B cell (primary cell): ENCODE results near the gene COL4A6. TPM values are rescaled to one million over a fixed set of nuclear protein-coding genes. Genes with fewer than 3 reads are reported as not detected.

ENCODE experiments used
- ATAC-seq: fragments of 200-7000 bp; cut with Tn5 transposase; one replicate; pipeline ENCODE4 v1.10.0; 2021; ENCODE audit warnings: low read depth, mild to moderate bottlenecking, moderate number of reproducible peaks, moderate library complexity
- CTCF ChIA-PET: fragments of 350-600 bp; sonication (Branson Sonifier 250); formaldehyde crosslinking; loops from one replicate; lab custom pipeline; 2021; ENCODE audit warnings: antibody characterized with exemption, inconsistent platforms; lab: Charles Lee
- POLR2A ChIA-PET: fragments of 350-600 bp; sonication (Branson Sonifier 250); formaldehyde crosslinking; loops from one replicate; lab custom pipeline; 2021; ENCODE audit warnings: antibody characterized with exemption; lab: Charles Lee
- DNase-seq: peaks from one replicate; pipeline ENCODE4 v3.0.0; 2013
- H2AFZ ChIP-seq: 2 replicates; pipeline ENCODE4 v1.6.1; 2012; ENCODE audit warnings: mild to moderate bottlenecking, low read depth, low read length; ENCODE audit not compliant: insufficient read depth, poor library complexity, severe bottlenecking
- H3K27ac ChIP-seq, 2 donors: 1 replicate in 1 of 2; 2 replicates in 1 of 2; pipeline ENCODE4 v1.5.1; 2012 to 2013; ENCODE audit warnings: low read length in 2 of 2, mild to moderate bottlenecking in 2 of 2, moderate library complexity in 1 of 2
- H3K27me3 ChIP-seq, 4 experiments: fragments of 200-600 bp in 1 of 4; sonication (generic) in 1 of 4; replicated peaks in 1 of 4; 1 replicate in 2 of 4; 2 replicates in 2 of 4; pipeline versions ENCODE4 v1.6.1 to v1.7.0; 2013 to 2016; ENCODE audit warnings: low read length in 3 of 4, mild to moderate bottlenecking in 2 of 4, mixed read lengths in 1 of 4, moderate library complexity in 1 of 4; ENCODE audit not compliant: insufficient read depth in 4 of 4, control insufficient read depth in 3 of 4; ENCODE audit errors: control extremely low read depth in 1 of 4
- H3K36me3 ChIP-seq, 2 experiments: replicated peaks in 1 of 2; 1 replicate in 1 of 2; 2 replicates in 1 of 2; pipeline versions ENCODE4 v1.6.1 to v1.7.1; 2013; ENCODE audit warnings: low read length in 1 of 2; ENCODE audit not compliant: insufficient read depth in 2 of 2, control insufficient read depth in 1 of 2; ENCODE audit errors: control extremely low read depth in 1 of 2, extremely low read depth in 1 of 2
- H3K4me1 ChIP-seq, 2 donors: fragments of 200-600 bp in 1 of 2; sonication (generic) in 1 of 2; 1 replicate in 1 of 2; 2 replicates in 1 of 2; pipeline versions ENCODE4 v1.5.1 to v1.6.1; 2013 to 2017; ENCODE audit warnings: low read length in 2 of 2; ENCODE audit not compliant: control insufficient read depth in 2 of 2, insufficient read depth in 2 of 2
- H3K4me2 ChIP-seq: replicated peaks from 2 replicates; pipeline ENCODE3; 2012; ENCODE audit warnings: mild to moderate bottlenecking, low read depth, low read length; ENCODE audit not compliant: poor library complexity, severe bottlenecking
- H3K4me3 ChIP-seq, 5 experiments: fragments of 200-600 bp in 1 of 5; sonication (generic) in 1 of 5; 1 replicate in 3 of 5; 2 replicates in 2 of 5; pipeline versions ENCODE4 v1.5.1 to v1.7.0; 2011 to 2016; ENCODE audit warnings: low read length in 4 of 5, mild to moderate bottlenecking in 4 of 5, low read depth in 2 of 5, control low read depth in 1 of 5, moderate library complexity in 1 of 5; ENCODE audit not compliant: insufficient read depth in 1 of 5; ENCODE audit errors: control extremely low read depth in 1 of 5, extremely low read depth in 1 of 5
- H3K79me2 ChIP-seq: fragments of 200-600 bp; sonication (generic); one replicate; pipeline ENCODE4 v1.6.0; 2016; ENCODE audit warnings: low read length; ENCODE audit not compliant: control insufficient read depth, insufficient read depth
- H3K9ac ChIP-seq: fragments of 200-600 bp; sonication (generic); 2 replicates; pipeline ENCODE4 v1.6.1; 2017; ENCODE audit warnings: mild to moderate bottlenecking, low read length, moderate library complexity
- H3K9me3 ChIP-seq, 3 donors: one replicate each; pipeline versions ENCODE4 v1.6.1 to v1.7.1; 2013; ENCODE audit warnings: low read length in 2 of 3; ENCODE audit not compliant: control insufficient read depth in 2 of 3, insufficient read depth in 1 of 3; ENCODE audit errors: control extremely low read depth in 1 of 3
- H4K20me1 ChIP-seq: 2 replicates; pipeline ENCODE4 v1.6.0; 2012; ENCODE audit warnings: mild to moderate bottlenecking, low read length; ENCODE audit not compliant: insufficient read depth, control insufficient read depth, poor library complexity, severe bottlenecking
- H3K27ac Mint-ChIP-seq: one replicate; pipeline ENCODE4 v1.8.0; 2021; ENCODE audit warnings: mixed read lengths
- H3K27me3 Mint-ChIP-seq: one replicate; pipeline ENCODE4 v1.8.0; 2021; ENCODE audit warnings: mixed read lengths
- H3K4me1 Mint-ChIP-seq: one replicate; pipeline ENCODE4 v1.8.0; 2021; ENCODE audit warnings: mixed read lengths
- H3K4me3 Mint-ChIP-seq: one replicate; pipeline ENCODE4 v1.8.0; 2021; ENCODE audit warnings: mixed read lengths
- H3K9me3 Mint-ChIP-seq: one replicate; pipeline ENCODE4 v1.8.0; 2022; ENCODE audit warnings: mixed read lengths; ENCODE audit not compliant: insufficient read depth
- CTCF ChIP-seq: fragments of 200-600 bp; IDR thresholded peaks from one replicate; pipeline ENCODE4 v1.8.0; 2022; ENCODE audit warnings: antibody characterized with exemption, mild to moderate bottlenecking
- EZH2 ChIP-seq: IDR thresholded peaks from 2 replicates; pipeline ENCODE4 v1.6.1; 2012; ENCODE audit warnings: borderline replicate concordance, low read depth, mild to moderate bottlenecking, moderate library complexity, low read length; ENCODE audit not compliant: insufficient read depth, poor library complexity, severe bottlenecking
- WGBS: methylation state at CpG from one replicate; pipeline ENCODE4 v1.1.5; 2013; ENCODE audit warnings: missing lambda C conversion rate; ENCODE audit not compliant: insufficient coverage; 5-methylcytosine and 5-hydroxymethylcytosine counted together
- intact Hi-C: fragments of 100-400 bp; cut with micrococcal nuclease; formaldehyde crosslinking; loops from one replicate; pipeline ENCODE4 v1.10.0; 2022
- polyA plus RNA-seq: library from polyadenylated mRNA; depleted of rRNA; stranded (reverse); fragments of >200 nt; gene quantifications from 2 replicates; pipeline ENCODE4 v1.2.3, GENCODE V29; 2012
- total RNA-seq, 2 donors: library from RNA; stranded (reverse); fragments of 120-200 nt in 1 of 2; gene quantifications; 1 replicate in 1 of 2; 2 replicates in 1 of 2; pipeline versions ENCODE4 v1.2.3 to v1.2.4, GENCODE V29; 2013 to 2022

Gene COL4A6
- total and polyA plus RNA-seq, 2 donors (not counting 1 experiment from before 2014, with no cell fraction given) = not detected

- intact Hi-C loops = no loop called here
- no peak for TF ChIP-seq EZH2
- TF ChIP-seq CTCF = no peak
- H3K4me1 ChIP-seq = no peaks in the 10 kb centered on the region
- Mint-ChIP-seq H3K4me1 (no peaks in the 10 kb centered on the region), H3K9me3 (peaks cover 3% of the 10 kb centered on the region), H3K27me3 (no peaks in the 10 kb centered on the region), H3K4me3 (no peak overlapping the region), H3K27ac (no peak overlapping the region)
- H3K79me2 ChIP-seq = no peaks in the 10 kb centered on the region
- ChIA-PET POLR2A (no interaction called here), CTCF (no interaction called here)
- H2AFZ ChIP-seq = no peak overlapping the region
- H3K36me3 ChIP-seq = no peaks in the 10 kb centered on the region
- H3K9me3 ChIP-seq = no peaks in the 10 kb centered on the region
- DNase-seq = no peak
- WGBS = no CpG with 5 or more reads among the region's 3 CpGs
- no peaks in the 10 kb centered on the region for H3K27me3 ChIP-seq
- no peak overlapping the region for H3K4me3 ChIP-seq
- H3K4me2 ChIP-seq = no peak overlapping the region
- no peak for ATAC-seq
- H4K20me1 ChIP-seq = no peaks in the 10 kb centered on the region
- H3K9ac ChIP-seq = no peak overlapping the region
- H3K27ac ChIP-seq = no peak overlapping the region
Observed at GRCh38 chrX:108453841-108454240, 15.6 kb upstream of the COL4A6 start.

GRCh38 chrX:108447303-108447702, 9.1 kb upstream of the COL4A6 start:
- TF ChIP-seq EZH2 = no peak
- no peaks in the 10 kb centered on the region for H3K9me3 ChIP-seq
- no CpG with 5 or more reads among the region's 2 CpGs for WGBS
- H3K4me3 Mint-ChIP-seq = no peak overlapping the region
- H3K4me2 ChIP-seq = no peak overlapping the region
- no peaks in the 10 kb centered on the region for H3K4me1 ChIP-seq
- H3K27ac ChIP-seq = no peak overlapping the region
- intact Hi-C loops = no loop called here
- H3K36me3 ChIP-seq = no peaks in the 10 kb centered on the region
- H3K4me1 Mint-ChIP-seq = no peaks in the 10 kb centered on the region
- no peak for ATAC-seq
- no peak overlapping the region for H2AFZ ChIP-seq
- peaks cover 2% of the 10 kb centered on the region for H3K27me3 Mint-ChIP-seq
- no peaks in the 10 kb centered on the region for H3K27me3 ChIP-seq
- no peaks in the 10 kb centered on the region for H3K79me2 ChIP-seq
- POLR2A ChIA-PET = no interaction called here
- CTCF ChIA-PET = no interaction called here
- no peaks in the 10 kb centered on the region for H3K9me3 Mint-ChIP-seq
- DNase-seq = no peak
- H4K20me1 ChIP-seq = no peaks in the 10 kb centered on the region
- no peak overlapping the region for H3K4me3 ChIP-seq
- H3K9ac ChIP-seq = no peak overlapping the region
- no peak overlapping the region for H3K27ac Mint-ChIP-seq
